Measurements from ENCODE around the gene TBXA2R.

Gene TBXA2R

GRCh38 chr19:3619631-3620012, 12.9 kb upstream of the TBXA2R start:
- no peak for TF ChIP-seq RAD21 (IDR thresholded peaks at IDR 0.05; ENCODE audit: low read depth)
- no peak for TF ChIP-seq NFIC (IDR thresholded peaks at IDR 0.05)
- TF ChIP-seq TEAD4 (IDR thresholded peaks at IDR 0.05): no peak
- no peak for TF ChIP-seq EGR1 (IDR thresholded peaks at IDR 0.05)
- TF ChIP-seq CEBPB (IDR thresholded peaks at IDR 0.05): no peak
- TF ChIP-seq ZBTB7A (IDR thresholded peaks at IDR 0.05; ENCODE audit: low read depth): no peak
- TF ChIP-seq, protein P1, sequence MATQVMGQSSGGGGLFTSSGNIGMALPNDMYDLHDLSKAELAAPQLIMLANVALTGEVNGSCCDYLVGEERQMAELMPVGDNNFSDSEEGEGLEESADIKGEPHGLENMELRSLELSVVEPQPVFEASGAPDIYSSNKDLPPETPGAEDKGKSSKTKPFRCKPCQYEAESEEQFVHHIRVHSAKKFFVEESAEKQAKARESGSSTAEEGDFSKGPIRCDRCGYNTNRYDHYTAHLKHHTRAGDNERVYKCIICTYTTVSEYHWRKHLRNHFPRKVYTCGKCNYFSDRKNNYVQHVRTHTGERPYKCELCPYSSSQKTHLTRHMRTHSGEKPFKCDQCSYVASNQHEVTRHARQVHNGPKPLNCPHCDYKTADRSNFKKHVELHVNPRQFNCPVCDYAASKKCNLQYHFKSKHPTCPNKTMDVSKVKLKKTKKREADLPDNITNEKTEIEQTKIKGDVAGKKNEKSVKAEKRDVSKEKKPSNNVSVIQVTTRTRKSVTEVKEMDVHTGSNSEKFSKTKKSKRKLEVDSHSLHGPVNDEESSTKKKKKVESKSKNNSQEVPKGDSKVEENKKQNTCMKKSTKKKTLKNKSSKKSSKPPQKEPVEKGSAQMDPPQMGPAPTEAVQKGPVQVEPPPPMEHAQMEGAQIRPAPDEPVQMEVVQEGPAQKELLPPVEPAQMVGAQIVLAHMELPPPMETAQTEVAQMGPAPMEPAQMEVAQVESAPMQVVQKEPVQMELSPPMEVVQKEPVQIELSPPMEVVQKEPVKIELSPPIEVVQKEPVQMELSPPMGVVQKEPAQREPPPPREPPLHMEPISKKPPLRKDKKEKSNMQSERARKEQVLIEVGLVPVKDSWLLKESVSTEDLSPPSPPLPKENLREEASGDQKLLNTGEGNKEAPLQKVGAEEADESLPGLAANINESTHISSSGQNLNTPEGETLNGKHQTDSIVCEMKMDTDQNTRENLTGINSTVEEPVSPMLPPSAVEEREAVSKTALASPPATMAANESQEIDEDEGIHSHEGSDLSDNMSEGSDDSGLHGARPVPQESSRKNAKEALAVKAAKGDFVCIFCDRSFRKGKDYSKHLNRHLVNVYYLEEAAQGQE (IDR thresholded peaks at IDR 0.05; ENCODE audit: low read depth): no peak
- no peak for TF ChIP-seq TCF12 (IDR thresholded peaks at IDR 0.05; ENCODE audit: low read depth)
- no peak for TF ChIP-seq EP300 (IDR thresholded peaks at IDR 0.05; ENCODE audit: borderline replicate concordance)
- no peak for TF ChIP-seq USF1 (IDR thresholded peaks at IDR 0.05)
- TF ChIP-seq CREB1 (IDR thresholded peaks at IDR 0.05; ENCODE audit: low read depth): no peak
- TF ChIP-seq TAF1 (IDR thresholded peaks at IDR 0.05; ENCODE audit: low read depth): no peak
- no peak for TF ChIP-seq FOXM1 (IDR thresholded peaks at IDR 0.05; ENCODE audit: borderline replicate concordance, low read depth)
- no peak for TF ChIP-seq YY1 (IDR thresholded peaks at IDR 0.05; ENCODE audit: low read depth)

DNA sequence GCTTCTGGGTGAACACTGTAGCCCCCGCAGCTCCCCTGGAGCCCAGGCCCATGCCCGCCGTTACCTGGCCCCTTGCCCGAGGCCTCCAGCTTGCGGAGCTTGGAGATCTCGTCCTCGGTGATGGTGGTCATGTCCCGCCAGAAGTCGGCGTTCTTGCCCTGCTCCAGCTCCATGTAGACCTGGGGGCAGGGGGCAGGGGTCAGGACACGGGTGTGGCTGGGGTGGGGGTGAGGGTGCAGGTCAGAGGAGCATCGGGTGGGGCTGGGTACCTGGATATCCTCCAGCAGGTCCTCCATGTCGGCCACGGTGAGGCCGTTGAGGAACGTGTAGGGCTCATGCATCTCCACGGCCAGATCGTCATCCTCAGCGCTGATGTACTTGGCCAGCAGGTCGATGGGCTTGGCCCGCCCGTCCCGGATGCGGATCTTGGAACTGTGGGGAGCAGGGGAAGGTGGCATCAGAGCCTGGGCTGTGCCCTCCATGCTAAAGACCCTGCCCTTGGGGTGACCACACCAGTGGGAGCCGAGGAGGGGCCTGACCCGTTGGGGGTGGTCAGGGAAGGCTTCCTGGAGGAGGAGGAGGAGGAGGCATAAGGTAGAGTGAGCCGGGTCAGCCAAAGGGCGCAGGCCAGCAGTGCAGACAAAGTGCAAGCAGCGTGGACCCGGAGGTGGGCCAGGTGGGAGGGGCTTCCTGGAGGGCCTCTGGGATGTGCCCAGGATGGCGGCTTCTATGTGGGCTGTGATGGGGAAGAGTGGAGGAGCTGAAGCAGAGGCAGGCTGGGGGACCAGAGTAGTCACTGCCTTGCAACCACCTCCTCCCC, 12.3 kb upstream of the TBXA2R start:
- TF ChIP-seq NFIC (IDR thresholded peaks at IDR 0.05) (no peak), CREB1 (IDR thresholded peaks at IDR 0.05; ENCODE audit: low read depth) (no peak), FOXM1 (IDR thresholded peaks at IDR 0.05; ENCODE audit: borderline replicate concordance, low read depth) (no peak)

DNA sequence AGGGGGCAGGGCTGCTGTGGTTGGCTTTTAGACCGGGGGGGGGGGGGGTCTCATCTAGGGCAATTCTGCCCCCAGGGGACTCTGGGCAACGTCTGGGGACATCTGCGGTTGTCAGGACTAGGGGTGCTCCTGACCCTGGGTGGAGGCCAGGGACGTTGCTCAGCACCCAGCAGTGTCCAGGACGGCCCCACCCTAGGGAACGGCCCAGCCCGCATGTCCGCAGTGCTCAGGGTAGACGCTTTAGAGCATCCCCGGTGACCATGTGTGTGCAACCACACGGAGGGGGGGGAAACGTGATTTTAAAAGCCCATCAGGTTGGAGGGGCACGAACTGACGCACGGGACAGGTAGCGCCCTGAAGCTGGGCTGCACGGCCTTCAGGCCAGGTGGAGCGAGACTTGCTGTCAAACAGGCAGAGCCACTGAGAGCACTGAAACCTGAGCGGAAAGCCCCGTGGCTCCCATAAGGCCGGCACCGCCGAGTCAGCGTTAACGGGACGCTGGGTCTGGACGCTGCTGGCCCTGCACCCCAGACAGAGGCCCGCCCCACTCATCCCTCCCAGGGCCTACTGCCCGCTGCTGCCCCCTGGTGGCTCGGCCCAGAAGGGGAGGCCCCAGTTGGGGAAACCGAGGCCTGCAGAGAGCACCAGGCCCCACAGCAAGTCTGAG, 11.6 kb upstream of the TBXA2R start:
- TF ChIP-seq RAD21 (IDR thresholded peaks at IDR 0.05; ENCODE audit: low read depth) (peak; percentile 64), CEBPB (IDR thresholded peaks at IDR 0.05) (no peak)

GRCh38 chr19:3617463-3617862, 10.8 kb upstream of the TBXA2R start:
- no peak for TF ChIP-seq RAD21 (IDR thresholded peaks at IDR 0.05; ENCODE audit: low read depth)
- TF ChIP-seq MAX (IDR thresholded peaks at IDR 0.05): no peak
- no peak for TF ChIP-seq YY1 (IDR thresholded peaks at IDR 0.05; ENCODE audit: low read depth)
- TF ChIP-seq FOXM1 (IDR thresholded peaks at IDR 0.05; ENCODE audit: borderline replicate concordance, low read depth): no peak
- no peak for TF ChIP-seq CEBPB (IDR thresholded peaks at IDR 0.05)
- no peak for TF ChIP-seq USF1 (IDR thresholded peaks at IDR 0.05)
- TF ChIP-seq EP300 (IDR thresholded peaks at IDR 0.05; ENCODE audit: borderline replicate concordance): no peak

DNA sequence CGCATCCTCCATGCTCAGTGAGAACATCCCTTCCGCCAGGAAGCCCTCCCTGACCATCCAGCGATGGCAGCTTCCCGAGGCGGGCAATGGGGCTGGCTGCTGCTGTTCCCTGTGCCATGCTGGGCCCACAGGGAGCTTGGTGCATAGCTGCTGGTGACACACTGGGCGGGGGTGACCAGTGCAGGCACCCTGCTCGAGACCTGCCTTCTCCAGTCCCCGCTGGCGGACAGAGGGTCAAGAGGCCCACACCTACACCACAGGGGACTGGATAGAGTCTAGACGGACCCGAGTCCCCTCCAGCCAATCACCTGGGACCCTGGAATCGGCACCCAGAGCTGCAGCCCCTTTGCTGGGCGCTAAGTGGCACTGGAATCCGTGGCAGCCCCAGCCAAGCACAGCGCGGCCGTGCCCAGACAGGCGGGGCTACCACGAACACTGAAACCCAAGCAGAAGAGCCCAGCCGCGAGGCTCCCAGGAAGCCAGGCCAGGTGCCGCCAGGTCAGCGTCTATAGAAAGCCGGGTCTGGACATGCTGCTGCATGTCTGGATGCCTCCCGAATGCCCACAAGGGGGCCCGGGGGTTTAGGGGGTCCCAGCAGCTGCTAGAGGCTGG, 9.0 kb upstream of the TBXA2R start:
- TF ChIP-seq ZBTB7A (IDR thresholded peaks at IDR 0.05; ENCODE audit: low read depth): no peak
- TF ChIP-seq EP300 (IDR thresholded peaks at IDR 0.05; ENCODE audit: borderline replicate concordance): no peak
- TF ChIP-seq NFIC (IDR thresholded peaks at IDR 0.05): no peak
- TF ChIP-seq, protein P1 (IDR thresholded peaks at IDR 0.05; ENCODE audit: low read depth): no peak
- no peak for TF ChIP-seq TAF1 (IDR thresholded peaks at IDR 0.05; ENCODE audit: low read depth)
- no peak for TF ChIP-seq RAD21 (IDR thresholded peaks at IDR 0.05; ENCODE audit: low read depth)
- TF ChIP-seq EGR1 (IDR thresholded peaks at IDR 0.05): no peak
- no peak for TF ChIP-seq USF1 (IDR thresholded peaks at IDR 0.05)
- TF ChIP-seq YY1 (IDR thresholded peaks at IDR 0.05; ENCODE audit: low read depth): no peak
- TF ChIP-seq CREB1 (IDR thresholded peaks at IDR 0.05; ENCODE audit: low read depth): no peak

Measured in Ishikawa (cell line).